WTC11 (cell line): ENCODE data around the gene B3GALNT2.

Experiments
- TP53 ChIP-seq: sonication (generic); formaldehyde crosslinking; IDR thresholded peaks from 2 replicates; pipeline ENCODE4 v1.8.1; 2023; ENCODE audit warnings: mild to moderate bottlenecking, missing genetic modification reagents
- TF ChIP-seq, protein P1 (sequence below): sonication (generic); formaldehyde crosslinking; IDR thresholded peaks from 2 replicates; pipeline ENCODE4 v1.8.0; 2022; ENCODE audit warnings: mild to moderate bottlenecking, missing genetic modification reagents

DNA sequence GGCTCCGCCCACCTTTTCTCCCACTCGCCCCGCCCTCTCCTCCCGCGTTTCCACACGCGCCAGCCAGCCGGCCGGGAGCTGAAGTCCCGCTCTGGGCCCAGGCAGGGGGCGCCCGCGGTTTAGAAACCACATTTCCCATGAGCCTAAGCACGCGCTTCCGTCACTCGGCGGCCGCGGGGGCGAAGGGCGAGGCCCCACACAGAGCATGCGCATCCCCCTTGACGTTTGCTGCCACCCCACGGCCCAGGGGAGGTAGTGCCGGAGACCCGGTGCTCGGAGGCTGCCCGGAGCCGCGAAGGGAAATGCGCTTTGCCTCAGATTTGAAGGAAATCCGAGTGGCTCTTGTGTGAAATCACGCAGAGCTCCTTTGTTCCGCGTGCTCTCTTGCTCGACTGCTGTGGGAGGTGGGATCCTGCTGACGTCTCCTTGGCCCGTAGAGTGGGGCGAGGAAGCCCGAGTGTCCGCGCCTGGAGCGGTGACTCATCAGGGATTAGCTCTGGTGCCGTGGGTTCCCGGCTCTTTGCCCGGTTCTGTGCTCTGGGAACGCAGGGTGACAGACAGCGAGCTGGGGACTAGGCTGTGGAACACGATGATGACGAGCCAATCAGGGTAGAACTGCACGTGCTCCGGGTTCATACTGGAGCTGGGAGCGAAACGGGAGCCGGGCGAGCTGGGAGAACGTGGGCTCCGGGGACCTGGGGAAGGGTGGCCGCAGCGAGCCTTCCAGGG, 406 bp upstream of the B3GALNT2 start:
- no peak; the same call in 1 of the 2 replicates for TF ChIP-seq TP53 (CRISPR knock-in tag)
- TF ChIP-seq, protein P1, sequence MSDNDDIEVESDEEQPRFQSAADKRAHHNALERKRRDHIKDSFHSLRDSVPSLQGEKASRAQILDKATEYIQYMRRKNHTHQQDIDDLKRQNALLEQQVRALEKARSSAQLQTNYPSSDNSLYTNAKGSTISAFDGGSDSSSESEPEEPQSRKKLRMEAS (CRISPR knock-in tag), result peak; percentile 82
